HG03196 (cell line): ENCODE data around the gene PPTC7.
"Not testable (repeated sequence)": the region's sequence is repeated elsewhere in the genome, so short reads cannot be mapped to it uniquely, and the experiment has no call there.

ENCODE experiments used
- ATAC-seq: cut with Tn5 transposase; IDR thresholded peaks from one replicate; pipeline ENCODE4 v1.9.1; 2021; ENCODE audit not compliant: unreplicated experiment

PPTC7 gene

DNA sequence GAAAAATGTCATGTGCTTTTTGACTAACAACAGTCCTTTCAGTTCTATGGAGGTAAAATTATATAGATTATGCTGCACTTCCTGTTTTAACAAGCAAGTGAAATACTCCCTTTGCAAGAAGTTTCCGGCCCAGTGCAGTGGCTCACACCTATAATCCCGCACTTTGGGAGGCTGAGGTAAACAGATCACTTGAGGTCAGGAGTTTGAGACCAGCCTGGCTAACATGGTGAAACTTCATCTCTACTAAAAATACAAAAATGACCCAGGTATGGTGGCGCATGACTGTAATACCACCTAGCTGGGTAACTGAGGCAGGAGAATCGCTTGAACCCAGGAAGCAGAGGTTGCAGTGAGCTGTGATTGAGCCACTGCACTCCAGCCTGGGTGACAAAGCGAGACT, 20.7 kb downstream of the PPTC7 start:
- peak; percentile 47 for ATAC-seq

DNA sequence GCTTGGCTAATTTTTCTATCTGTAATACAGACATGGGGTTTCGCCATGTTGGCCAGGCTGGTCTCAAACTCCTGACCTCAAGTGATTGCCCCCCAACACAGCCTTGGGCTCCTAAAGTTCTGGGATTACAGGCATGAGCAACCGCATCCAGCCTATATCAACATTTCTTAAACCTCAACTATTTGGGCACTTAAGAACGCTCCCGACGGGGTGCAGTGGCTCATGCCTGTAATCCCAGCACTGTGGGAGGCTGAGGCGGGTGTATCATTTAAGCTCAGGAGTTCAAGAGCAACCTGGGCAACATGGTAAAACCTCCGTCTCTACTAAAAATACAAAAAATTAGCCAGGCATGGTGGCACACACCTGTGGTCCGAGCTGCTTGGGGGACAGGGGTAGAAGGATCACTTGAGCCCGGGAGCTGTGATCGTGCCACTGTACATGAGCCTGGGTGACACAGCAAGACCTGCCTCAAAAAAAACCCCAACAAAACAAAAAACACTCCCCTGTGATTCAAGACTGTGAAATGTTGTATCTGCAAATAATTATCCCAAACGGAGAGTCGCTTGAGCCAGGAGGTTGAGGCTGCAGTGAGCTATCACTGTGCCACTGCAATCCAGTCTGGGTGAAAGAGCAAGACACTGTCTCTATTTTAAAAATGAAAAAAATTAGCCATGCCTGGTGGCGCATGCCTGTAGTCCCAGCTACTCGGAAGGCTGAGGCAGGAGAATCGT, 21.5 kb downstream of the PPTC7 start:
- ATAC-seq: no peak

DNA sequence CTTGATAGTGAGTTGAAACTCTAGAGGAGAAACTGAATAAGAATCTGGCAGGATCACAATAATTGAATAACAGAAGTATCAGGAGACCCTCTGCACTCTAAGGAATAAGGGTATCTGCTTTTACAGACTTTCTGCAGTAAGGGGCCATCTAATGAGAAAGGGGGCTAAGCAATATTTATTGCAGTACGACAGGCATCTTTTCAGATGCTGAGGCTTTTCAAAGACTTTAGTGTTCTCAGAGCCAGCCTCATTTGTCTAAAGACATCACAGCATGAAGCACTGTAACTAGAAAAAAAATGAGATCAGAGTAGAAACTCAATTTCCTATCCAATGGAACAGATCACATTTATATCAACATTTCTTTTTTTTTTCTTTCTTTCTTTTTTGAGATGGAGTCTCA, 22.2 kb downstream of the PPTC7 start:
- no peak for ATAC-seq

- ATAC-seq: no peak
Measured at GRCh38 chr12:110560048-110560447, 23.1 kb downstream of the PPTC7 start.

DNA sequence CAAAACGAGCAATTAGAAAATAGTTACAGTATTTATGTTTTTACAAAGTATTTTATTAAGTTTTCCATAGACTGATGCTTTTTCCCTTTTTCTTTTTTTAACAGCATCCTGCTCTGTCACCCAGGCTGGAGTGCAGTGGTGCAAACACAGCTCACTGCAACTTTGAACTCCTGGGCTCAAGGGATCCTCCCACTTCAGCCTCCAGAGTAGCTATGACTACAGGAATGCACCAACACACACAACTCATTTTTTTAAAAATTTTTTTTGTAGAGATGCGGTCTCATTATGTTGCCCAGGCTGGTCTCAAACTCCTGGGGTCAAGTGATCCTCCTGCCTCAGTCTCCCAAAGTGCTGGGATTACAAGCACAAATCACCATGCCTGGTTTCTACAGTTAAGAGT, 24.2 kb downstream of the PPTC7 start:
- ATAC-seq: not testable (repeated sequence)

- ATAC-seq: no peak
Measured at GRCh38 chr12:110557300-110557699, 25.8 kb downstream of the PPTC7 start.

- ATAC-seq: no peak
Measured at GRCh38 chr12:110556705-110557104, 26.4 kb downstream of the PPTC7 start.

DNA sequence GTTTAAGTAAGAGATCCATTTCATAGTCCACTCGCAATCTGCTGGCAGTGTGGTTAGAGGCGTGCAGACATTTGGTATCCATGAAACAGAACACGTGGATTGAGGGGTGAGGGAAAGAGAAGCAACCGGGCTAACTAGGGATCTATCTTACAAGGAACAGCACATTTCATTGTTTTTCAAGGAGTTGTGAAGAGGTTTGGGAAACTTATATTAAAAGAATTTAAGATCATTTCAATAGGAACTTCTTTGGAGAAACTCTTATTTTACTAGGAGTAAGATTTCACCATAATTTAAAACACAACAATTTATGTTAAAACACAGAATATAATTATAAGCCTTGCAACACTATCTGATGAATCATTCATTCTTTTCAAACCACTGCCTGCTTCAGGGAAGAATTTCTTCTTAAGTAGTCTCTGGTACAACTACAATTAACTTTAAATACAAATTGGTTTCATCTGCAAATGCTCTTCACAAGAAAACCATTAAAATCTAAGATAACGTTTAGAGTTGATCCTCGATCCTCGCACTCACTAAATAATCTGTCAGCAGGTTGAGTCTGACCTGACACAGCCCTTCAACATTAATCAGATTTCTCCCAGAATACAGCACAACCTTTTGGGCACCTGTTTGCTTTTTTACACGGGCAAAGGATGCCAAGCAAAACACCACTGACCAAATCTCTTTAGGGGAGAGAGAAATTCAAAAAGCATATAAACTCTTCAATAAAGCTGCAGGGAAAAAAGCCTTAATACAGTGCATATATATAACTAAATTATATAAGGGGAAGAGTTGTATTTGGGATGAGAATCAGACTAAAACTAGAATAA, 27.3 kb downstream of the PPTC7 start:
- ATAC-seq: no peak

GRCh38 chr12:110554184-110554583, 28.9 kb downstream of the PPTC7 start:
- ATAC-seq: no peak

DNA sequence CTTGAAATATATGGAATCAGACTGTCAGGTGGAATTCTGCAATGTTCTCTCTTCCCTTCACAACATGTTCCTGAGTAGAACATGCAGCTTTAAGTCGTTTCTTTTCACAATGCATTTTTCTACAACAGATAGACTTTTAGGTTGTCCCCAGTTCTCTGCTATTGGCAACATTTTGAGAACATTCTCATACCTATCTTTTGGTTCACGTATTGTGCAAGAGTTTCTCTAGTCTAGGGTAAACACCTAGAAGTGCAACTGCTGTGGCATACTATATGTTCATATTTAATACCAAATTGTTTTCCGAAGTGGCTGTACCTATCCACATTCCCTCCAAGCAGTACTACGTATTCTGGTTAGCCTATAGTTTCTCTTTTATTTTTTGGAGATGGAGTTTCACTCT, 32.1 kb downstream of the PPTC7 start:
- no peak for ATAC-seq

DNA sequence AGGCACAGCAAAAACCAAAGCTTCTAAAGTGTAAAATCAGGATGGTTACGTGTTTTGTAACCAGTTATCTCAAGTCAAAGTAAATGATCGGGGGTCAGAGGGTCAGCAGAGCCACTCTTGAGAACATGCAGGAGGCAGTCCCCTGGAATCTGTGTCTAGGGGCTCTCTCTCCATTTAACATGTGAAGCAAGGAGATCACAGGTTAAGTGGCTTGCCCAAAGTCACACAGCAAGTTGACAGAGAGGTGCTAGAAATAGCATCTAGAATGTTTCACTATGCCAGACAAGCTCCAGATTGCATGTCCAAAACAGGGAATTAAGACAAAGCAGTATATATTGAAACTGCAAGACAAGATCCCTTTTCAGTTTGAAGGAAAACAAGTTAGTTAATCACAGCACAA, 33.4 kb downstream of the PPTC7 start:
- ATAC-seq: no peak

GRCh38 chr12:110548678-110549077, 34.4 kb downstream of the PPTC7 start:
- no peak for ATAC-seq

- no peak for ATAC-seq
Measured at GRCh38 chr12:110547090-110547489, 36.0 kb downstream of the PPTC7 start.

DNA sequence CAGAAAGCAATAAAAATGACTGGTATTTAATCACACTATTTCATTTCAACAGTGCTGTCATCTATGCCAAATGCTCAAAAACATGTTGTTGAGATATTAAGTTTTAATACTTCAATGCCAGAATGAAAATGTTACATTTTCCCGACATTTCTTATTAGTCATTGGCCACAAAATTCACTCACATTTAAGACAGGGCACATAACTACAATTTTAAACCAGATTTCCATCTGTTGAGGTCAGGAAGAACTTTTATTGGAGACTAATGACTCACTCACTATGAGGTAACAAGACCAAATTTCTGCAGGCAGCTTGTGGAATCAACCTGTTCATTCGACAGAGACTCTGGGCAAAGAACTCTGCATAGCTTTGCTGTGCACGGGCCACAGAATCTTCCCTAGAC, 36.8 kb downstream of the PPTC7 start:
- ATAC-seq: no peak

GRCh38 chr12:110545812-110546211, 37.3 kb downstream of the PPTC7 start:
- no peak for ATAC-seq

DNA sequence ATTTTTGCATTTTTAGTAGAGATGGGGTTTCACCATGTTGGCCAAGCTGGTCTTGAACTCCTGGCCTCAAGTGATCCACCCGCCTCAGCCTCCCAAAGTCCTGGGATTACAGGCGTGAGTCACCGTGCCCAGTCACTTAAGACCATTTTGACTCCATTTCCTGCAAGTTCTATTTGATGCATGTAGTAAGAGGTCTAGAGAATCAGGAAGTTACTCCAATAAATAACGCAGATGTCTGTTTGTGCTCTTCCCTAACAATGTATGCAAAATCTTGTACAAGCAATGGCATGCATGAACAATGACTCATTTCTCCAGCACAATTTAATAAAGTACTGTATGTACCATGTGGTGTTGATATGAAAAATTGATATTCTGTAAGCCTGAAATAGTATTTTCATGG, 37.9 kb downstream of the PPTC7 start:
- ATAC-seq: not testable (repeated sequence)

GRCh38 chr12:110543965-110544364, 39.2 kb downstream of the PPTC7 start:
- no peak for ATAC-seq

GRCh38 chr12:110543252-110543959, 39.7 kb downstream of the PPTC7 start:
- no peak for ATAC-seq

DNA sequence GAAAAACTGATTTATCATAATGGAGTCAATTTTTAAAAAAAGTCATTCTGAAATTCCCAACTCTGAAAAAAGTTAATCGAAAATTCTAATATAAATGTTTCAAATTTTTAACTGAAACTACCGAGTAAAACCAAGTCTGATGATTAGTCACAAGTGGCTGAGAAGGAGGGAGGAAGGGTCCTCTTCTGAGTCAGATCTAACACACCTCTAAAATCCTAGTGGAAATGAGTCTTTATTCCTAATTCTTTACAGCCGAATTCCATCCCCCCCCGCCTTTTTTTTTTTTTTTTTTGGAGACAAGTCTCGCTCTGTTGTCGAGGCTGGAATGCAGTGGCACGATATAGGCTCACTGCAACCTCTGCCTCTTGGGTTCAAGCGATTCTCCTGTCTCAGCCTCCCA, 43.1 kb downstream of the PPTC7 start:
- ATAC-seq: no peak

GRCh38 chr12:110538869-110539622, 44.1 kb downstream of the PPTC7 start:
- ATAC-seq: no peak
